ENCODE results near the gene ST6GAL1.
"Not testable (repeated sequence)": the region's sequence is repeated elsewhere in the genome, so short reads cannot be mapped to it uniquely, and the experiment has no call there.

Gene ST6GAL1

GRCh38 chr3:186964071-186964470, 33.7 kb downstream of the ST6GAL1 start:
- FAIRE-seq (no peak), DNase-seq (ENCODE audit: extremely low spot score, insufficient read length, low read depth) (no peak)

DNA sequence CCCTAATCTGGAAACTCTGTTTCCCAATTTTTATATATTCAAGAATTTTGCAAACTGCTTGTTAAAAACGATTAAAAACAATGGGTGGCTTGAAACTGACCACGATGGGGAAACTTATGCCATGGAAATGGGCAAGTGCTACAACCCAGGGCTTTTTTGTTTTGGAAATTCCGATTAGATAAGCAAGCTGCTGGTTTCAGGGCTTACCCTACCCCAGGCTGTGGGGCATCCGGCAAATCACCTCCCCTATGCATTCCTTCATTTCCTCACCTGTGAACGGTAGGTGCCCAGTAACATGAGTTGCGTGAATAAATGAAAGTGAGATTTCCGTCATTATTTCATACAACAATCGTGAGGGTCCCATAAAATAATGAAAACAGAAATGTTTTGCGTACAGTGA, 34.3 kb downstream of the ST6GAL1 start:
- FAIRE-seq, result no peak
- DNase-seq (ENCODE audit: extremely low spot score, insufficient read length, low read depth), result no peak

DNA sequence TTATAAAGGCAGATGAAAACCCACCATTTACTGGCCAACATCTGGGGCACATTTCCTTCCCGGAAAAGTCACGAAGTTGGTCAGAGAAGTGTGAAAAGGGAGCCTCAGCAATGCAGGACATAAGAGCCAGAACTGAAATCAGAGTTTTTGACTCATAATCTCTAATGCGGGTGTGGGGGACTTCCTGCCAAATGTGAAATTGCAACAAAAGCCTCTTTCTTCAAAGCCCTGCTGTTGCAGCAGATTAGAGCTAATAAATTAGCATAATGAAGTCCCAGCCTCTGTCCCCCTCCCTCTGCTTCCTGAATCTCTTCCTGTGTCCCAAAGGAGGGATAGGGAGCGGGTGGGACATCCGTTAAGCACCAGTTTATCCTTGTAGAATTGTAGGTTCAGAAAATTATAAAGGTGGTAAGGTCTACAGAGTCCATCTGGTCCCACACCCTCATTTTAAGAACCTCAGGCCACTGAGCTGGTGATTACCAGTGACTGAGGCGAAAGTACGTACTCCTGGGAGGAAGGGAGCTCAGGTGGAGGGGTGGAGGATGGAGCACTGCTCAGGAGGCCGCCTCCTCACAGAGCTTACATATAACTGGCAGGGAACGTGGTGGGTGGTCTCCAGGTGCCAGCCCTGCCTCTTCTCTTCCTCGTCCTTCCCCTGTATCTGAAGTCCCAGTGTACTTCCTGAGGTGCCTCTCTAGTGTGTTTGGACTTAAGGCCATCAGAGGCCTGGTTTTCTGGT, 35.0 kb downstream of the ST6GAL1 start:
- DNase-seq (ENCODE audit: extremely low spot score, insufficient read length, low read depth) (no peak), FAIRE-seq (peak; percentile 48)

GRCh38 chr3:186966406-186966805, 36.1 kb downstream of the ST6GAL1 start:
- FAIRE-seq, result no peak

GRCh38 chr3:186967236-186967635, 36.9 kb downstream of the ST6GAL1 start:
- not testable (repeated sequence) for DNase-seq (ENCODE audit: extremely low spot score, insufficient read length, low read depth); FAIRE-seq

More at GRCh38 chr3:186966406-186966805, 36.1 kb downstream of the ST6GAL1 start:
- no peak for DNase-seq (ENCODE audit: extremely low spot score, insufficient read length, low read depth)

DNA sequence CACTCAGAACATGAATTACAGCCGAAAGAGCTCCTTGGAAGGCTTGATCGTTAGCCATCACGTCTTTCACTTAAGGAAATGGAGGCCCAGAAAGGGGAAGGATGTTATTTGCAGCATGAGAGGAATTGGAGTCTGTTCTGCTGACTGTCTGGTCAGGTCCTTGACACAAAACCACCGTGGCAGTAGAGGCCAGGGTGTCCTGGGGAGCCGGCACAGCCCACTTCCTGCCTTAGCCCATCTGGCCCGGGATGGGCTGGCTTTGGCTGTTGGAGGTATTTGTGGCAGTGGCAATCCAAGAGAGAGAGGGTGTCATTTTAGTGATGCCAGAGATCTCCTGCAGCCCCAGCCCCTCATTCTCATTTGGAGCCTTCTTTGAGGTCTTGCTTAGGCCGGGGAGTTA, 37.4 kb downstream of the ST6GAL1 start:
- DNase-seq (ENCODE audit: extremely low spot score, insufficient read length, low read depth), result no peak

DNA sequence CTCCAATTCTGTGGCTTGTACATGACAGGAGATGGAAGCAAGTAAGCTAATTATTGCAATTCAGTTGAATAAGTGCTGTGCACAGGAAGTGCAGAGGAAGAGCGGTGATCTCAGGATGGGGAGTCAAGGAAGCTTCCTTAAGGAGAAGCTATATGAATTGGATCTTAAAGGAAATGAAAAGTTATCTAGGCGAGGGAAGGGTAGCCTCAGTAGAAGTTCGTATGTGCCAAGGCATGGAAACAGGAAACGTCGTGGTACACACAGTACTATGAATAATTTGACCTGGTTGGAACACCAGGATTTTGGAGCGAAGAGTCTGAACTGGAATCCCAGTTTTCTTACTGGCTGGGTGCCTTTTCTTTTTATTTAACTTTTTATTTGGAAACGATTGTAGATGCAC, 39.3 kb downstream of the ST6GAL1 start:
- FAIRE-seq (no peak), DNase-seq (ENCODE audit: extremely low spot score, insufficient read length, low read depth) (no peak)

More for the DNA sequence above, 37.4 kb downstream of the ST6GAL1 start:
- FAIRE-seq, result no peak

DNA sequence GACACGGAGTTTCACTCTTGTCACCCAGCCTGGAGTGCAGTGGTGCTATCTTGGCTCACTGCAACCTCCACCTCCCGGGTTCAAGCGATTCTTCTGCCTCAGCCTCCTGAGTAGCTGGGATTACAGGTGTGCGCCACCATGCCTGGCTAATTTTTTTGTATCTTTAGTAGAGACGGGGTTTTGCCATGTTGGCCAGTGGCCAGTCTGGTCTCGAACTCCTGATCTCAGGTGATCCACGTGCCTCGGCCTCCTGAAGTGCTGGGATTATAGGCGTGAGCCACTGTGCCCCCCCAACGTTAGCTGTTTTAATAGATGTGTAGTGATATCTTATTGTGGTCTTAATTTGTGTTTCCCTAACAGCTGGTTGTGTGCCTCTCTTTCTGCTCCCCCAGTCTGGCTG, 40.8 kb downstream of the ST6GAL1 start:
- DNase-seq (ENCODE audit: extremely low spot score, insufficient read length, low read depth), result not testable (repeated sequence)

GRCh38 chr3:186971578-186971977, 41.3 kb downstream of the ST6GAL1 start:
- DNase-seq (ENCODE audit: extremely low spot score, insufficient read length, low read depth), result no peak
- no peak for FAIRE-seq

More for the DNA sequence above, 40.8 kb downstream of the ST6GAL1 start:
- not testable (repeated sequence) for FAIRE-seq

DNA sequence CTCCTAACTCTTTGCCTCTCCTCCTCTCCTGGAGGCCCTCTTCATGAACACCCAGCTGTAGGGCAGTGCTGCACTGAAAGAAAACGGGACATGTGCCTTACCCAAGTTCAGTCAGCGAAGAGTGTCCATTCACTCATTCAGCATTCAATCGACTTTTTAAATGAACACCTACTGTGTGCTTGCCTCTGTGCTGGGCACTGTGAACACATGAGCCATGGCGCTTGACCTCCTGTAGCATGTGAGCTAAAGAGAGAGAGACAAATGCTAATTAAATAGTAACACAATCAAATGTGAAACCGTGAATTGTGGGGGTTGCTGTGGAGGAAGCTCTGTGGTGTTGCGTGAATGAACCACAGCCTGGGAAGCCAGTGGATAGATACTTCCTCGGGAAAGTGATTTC, 43.4 kb downstream of the ST6GAL1 start:
- FAIRE-seq, result no peak
- no peak for DNase-seq (ENCODE audit: extremely low spot score, insufficient read length, low read depth)

- no peak for FAIRE-seq
- DNase-seq (ENCODE audit: extremely low spot score, insufficient read length, low read depth), result no peak
These were observed 44.5 kb downstream of the ST6GAL1 start for GRCh38 chr3:186974824-186975313.

- FAIRE-seq, result no peak
These were observed 45.4 kb downstream of the ST6GAL1 start for GRCh38 chr3:186975726-186976125.

GRCh38 chr3:186976837-186977750, 46.8 kb downstream of the ST6GAL1 start:
- no peak for FAIRE-seq
- no peak for DNase-seq (ENCODE audit: extremely low spot score, insufficient read length, low read depth)

More at GRCh38 chr3:186975726-186976125, 45.4 kb downstream of the ST6GAL1 start:
- DNase-seq (ENCODE audit: extremely low spot score, insufficient read length, low read depth), result no peak

DNA sequence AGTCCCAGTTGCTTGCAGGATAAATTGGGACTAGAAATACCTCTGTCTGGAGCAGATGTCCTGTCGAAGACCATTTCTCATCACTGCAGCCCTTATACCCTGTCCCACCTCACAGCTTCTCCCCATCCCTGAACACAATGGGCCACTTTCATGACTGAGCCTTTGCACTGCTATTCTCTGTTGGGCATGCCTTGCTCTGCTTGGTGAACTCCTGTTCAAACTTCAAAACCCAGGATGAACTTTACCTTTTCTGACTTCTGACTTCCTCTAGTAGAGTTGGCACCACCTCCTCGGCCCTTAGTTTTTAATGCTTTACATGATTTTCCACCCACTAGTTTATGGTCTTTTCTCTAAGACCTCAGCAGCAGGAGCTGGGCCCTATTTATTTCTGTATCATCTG, 48.4 kb downstream of the ST6GAL1 start:
- DNase-seq (ENCODE audit: extremely low spot score, insufficient read length, low read depth) (no peak), FAIRE-seq (no peak)

- DNase-seq (ENCODE audit: extremely low spot score, insufficient read length, low read depth), result no peak
- FAIRE-seq, result no peak
These were observed 49.5 kb downstream of the ST6GAL1 start for GRCh38 chr3:186979852-186980251.

GRCh38 chr3:186980989-186981388, 50.7 kb downstream of the ST6GAL1 start:
- DNase-seq (ENCODE audit: extremely low spot score, insufficient read length, low read depth) (no peak), FAIRE-seq (no peak)

DNA sequence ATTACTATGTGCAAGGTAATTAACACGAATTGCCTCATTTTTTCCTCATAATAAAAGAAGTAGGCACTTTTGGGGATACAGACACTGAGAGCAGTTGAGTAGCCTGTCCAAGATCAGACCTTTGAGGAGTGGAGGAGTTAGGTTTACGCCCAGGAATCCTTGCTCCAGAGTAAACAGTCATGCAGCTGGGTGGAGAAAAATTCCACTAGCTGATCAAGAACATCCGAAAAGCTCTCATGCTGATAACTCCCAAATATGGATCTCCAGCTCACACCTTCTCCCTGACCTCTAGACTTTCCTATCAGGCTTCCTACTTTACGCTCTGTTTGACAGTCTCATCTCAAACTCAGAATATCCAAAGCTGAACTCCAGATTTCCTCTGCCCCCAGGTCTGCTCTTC, 53.3 kb downstream of the ST6GAL1 start:
- DNase-seq (ENCODE audit: extremely low spot score, insufficient read length, low read depth), result no peak
- FAIRE-seq, result no peak

- no peak for FAIRE-seq
These were observed 53.7 kb downstream of the ST6GAL1 start for GRCh38 chr3:186984064-186984463.

DNA sequence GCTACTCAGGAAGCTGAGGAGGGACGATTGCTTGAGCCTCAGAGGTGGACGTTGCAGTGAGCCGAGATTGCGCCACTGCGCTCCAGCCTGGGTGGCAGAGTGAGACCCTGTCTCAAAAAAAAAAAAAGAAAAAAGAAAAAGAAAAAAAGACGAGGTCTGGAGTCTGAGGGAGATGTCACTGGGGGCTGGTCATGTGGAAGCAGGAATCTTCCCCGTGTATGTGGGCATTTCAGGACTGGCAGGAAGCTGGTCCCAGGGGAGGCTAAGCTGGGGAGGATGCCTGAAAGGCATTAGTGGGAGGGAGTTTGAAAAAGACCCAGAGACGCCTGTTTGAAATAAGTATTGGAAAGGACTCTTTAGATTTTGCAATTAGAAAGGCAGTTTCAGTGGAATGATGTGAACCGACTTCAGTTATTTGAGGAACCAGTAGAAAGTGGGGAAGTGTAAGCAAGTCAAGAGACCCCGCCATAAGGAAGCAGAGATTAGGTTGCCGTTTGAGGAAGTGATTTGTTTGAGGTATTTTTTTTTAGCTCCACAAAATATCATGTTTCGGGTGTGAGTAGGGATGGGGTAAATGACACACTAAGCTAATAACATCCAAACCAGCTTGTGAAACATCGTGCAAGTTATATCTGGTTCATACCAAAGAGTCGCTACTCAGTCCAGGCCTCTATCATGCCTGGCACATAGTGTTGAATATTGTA, 55.5 kb downstream of the ST6GAL1 start:
- FAIRE-seq (peak; percentile 84), DNase-seq (ENCODE audit: extremely low spot score, insufficient read length, low read depth) (no peak)

More at GRCh38 chr3:186984064-186984463, 53.7 kb downstream of the ST6GAL1 start:
- no peak for DNase-seq (ENCODE audit: extremely low spot score, insufficient read length, low read depth)

DNA sequence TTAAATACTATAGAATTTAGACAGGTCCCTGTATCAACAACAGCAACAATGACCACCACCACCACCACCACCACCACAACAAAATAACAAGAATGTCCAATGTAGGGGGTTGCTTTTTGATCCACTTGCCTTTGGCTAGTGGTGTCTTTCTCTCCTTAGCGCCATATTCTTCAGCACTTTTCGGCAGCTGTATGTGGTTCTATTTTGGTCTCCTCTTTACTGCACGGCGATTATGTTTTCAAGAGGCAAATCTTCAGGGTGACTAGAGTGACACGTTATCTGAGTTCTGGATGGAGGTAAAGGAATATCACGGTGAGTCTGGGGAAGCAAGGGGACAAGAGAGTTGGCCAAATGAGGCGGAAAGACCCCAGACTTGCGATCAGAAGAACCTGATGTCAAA, 56.1 kb downstream of the ST6GAL1 start:
- DNase-seq (ENCODE audit: extremely low spot score, insufficient read length, low read depth) (no peak), FAIRE-seq (no peak)

Data from GM18507 (cell line).